OCI-LY7 (cell line): ENCODE measurements around the gene GLA.

ENCODE experiments used
- CTCF ChIP-seq: fragments of 200-600 bp; sonication (generic); conservative IDR thresholded peaks from 2 replicates; pipeline ENCODE4 v1.5.1; 2014; ENCODE audit warnings: mild to moderate bottlenecking, antibody characterized with exemption, low read length, moderate library complexity, mixed read lengths
- EZH2phosphoT487 ChIP-seq: fragments of 200-600 bp; sonication (generic); IDR thresholded peaks from 2 replicates; pipeline ENCODE4 v1.6.1; 2018; ENCODE audit warnings: low read depth, borderline replicate concordance, mild to moderate bottlenecking, mixed run types, antibody characterized with exemption, low read length, moderate library complexity, mixed read lengths

DNA sequence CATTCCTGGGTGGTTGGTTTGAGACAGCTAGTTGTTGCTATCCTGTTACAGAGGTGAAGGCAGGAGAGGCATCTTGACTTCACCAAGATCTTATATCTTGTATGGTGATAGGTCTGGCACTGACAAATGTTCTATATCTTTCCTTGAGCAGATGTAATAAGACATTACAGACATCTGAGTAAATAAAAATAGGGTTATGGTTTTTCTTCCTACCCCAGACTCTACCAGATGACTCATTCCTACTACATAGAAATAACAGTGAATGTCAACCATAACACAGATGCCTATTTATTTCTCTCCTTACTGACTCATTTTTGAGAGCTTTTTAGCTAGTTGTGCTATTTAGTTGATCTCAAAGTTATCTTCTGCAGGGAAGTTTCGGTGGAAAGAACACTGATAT is 22.2 kb upstream of the GLA start:
- TF ChIP-seq CTCF (no peak), EZH2phosphoT487 (no peak)
